Fibroblast of lung (primary cell): Measurements from ENCODE around the gene TP73.
"Not testable (repeated sequence)": the region's sequence is repeated elsewhere in the genome, so short reads cannot be mapped to it uniquely, and the experiment has no call there.

Experiments used
- EZH2 ChIP-seq: IDR thresholded peaks from 2 replicates; pipeline ENCODE4 v1.5.1; 2012; ENCODE audit warnings: low read length, control low read depth, mild to moderate bottlenecking; ENCODE audit errors: missing control alignments
- TF ChIP-seq, protein P1 (sequence below), 2 donors: IDR thresholded peaks in 1 of 2; conservative IDR thresholded peaks in 1 of 2; 1 replicate in 1 of 2; 2 replicates in 1 of 2; pipeline ENCODE4 v1.5.1; 2011 to 2012; ENCODE audit warnings: low read length in 2 of 2, control low read depth in 1 of 2, inconsistent platforms in 1 of 2, low read depth in 1 of 2, mild to moderate bottlenecking in 1 of 2

- TF ChIP-seq, protein P1, sequence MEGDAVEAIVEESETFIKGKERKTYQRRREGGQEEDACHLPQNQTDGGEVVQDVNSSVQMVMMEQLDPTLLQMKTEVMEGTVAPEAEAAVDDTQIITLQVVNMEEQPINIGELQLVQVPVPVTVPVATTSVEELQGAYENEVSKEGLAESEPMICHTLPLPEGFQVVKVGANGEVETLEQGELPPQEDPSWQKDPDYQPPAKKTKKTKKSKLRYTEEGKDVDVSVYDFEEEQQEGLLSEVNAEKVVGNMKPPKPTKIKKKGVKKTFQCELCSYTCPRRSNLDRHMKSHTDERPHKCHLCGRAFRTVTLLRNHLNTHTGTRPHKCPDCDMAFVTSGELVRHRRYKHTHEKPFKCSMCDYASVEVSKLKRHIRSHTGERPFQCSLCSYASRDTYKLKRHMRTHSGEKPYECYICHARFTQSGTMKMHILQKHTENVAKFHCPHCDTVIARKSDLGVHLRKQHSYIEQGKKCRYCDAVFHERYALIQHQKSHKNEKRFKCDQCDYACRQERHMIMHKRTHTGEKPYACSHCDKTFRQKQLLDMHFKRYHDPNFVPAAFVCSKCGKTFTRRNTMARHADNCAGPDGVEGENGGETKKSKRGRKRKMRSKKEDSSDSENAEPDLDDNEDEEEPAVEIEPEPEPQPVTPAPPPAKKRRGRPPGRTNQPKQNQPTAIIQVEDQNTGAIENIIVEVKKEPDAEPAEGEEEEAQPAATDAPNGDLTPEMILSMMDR (conservative IDR thresholded peaks at IDR 0.05 in 1 of 2, IDR thresholded peaks at IDR 0.05 in 1 of 2; ENCODE audit: low read depth in 1 of 2, low read length in 2 of 2), result peak; percentile 48 to 61
- TF ChIP-seq EZH2, result not testable (repeated sequence)
Observed at GRCh38 chr1:3621151-3621671, 31.1 kb upstream of the TP73 start.
